ENCODE measurements around the gene METTL8. TPM values are rescaled to one million over a fixed set of nuclear protein-coding genes. Genes with fewer than 3 reads are reported as not detected.

METTL8 gene
- polyA plus RNA-seq, 1 of the 3 experiments (the other 2 are of a cell fraction), result 5.1 TPM

- H3K9me3 ChIP-seq, result no peaks in the 10 kb centered on the region
- no peaks in the 10 kb centered on the region for H3K27me3 ChIP-seq (ENCODE audit: insufficient read depth)
- no peak overlapping the region for H3K9ac ChIP-seq
- H2AFZ ChIP-seq (ENCODE audit: low read depth), result no peak overlapping the region
- no peaks in the 10 kb centered on the region for H3K79me2 ChIP-seq (ENCODE audit: insufficient read depth)
- H3K4me1 ChIP-seq (ENCODE audit: control insufficient read depth in 1 of 2, insufficient read depth in 2 of 2, low read depth in 1 of 2, low read length in 1 of 2), result peaks cover 0 to 2% of the 10 kb centered on the region in 2 experiments; a peak in 1 of 4 replicates
- H3K4me3 ChIP-seq (ENCODE audit: low read depth in 2 of 2, low read length in 1 of 2), result no peak overlapping the region
- no peak overlapping the region for H3K27ac ChIP-seq (ENCODE audit: low read depth in 2 of 2, low read length in 1 of 2)
- H3K9me2 ChIP-seq, result no peaks in the 10 kb centered on the region
- no peak for DNase-seq
- no peak overlapping the region for H3K4me2 ChIP-seq
- CTCF ChIA-PET, result no interaction called here
- WGBS (ENCODE audit: low lambda C conversion rate), result 96% methylated on average over 2 of the region's 2 CpGs
- no peaks in the 10 kb centered on the region for H4K20me1 ChIP-seq (ENCODE audit: insufficient read depth)
- TF ChIP-seq USF2 (IDR thresholded peaks at IDR 0.05; ENCODE audit: borderline replicate concordance, low read depth, low read length) (no peak), FOXJ3 (CRISPR knock-in tag; IDR thresholded peaks at IDR 0.05) (no peak), RXRA (IDR thresholded peaks at IDR 0.05; ENCODE audit: borderline replicate concordance, low read depth) (no peak), MEF2A (IDR thresholded peaks at IDR 0.05; ENCODE audit: borderline replicate concordance, low read depth) (no peak), NFIC (IDR thresholded peaks at IDR 0.05; ENCODE audit: borderline replicate concordance) (no peak), GABPA (IDR thresholded peaks at IDR 0.05; ENCODE audit: low read depth) (no peak)
- no peaks in the 10 kb centered on the region for H3F3A ChIP-seq (replicated peaks; ENCODE audit: insufficient read depth)
- no peaks in the 10 kb centered on the region for H3K36me3 ChIP-seq (replicated peaks in 1 of 2; ENCODE audit: control insufficient read depth in 1 of 2, insufficient read depth in 2 of 2, low read length in 1 of 2)
- POLR2A ChIA-PET, result no interaction called here
Measured at GRCh38 chr2:171334171-171334570, 99.6 kb downstream of the METTL8 start.

GRCh38 chr2:171330155-171330956 lies 103.4 kb downstream of the METTL8 start:
- H3K4me2 ChIP-seq, result no peak overlapping the region
- no peak overlapping the region for H2AFZ ChIP-seq (ENCODE audit: low read depth)
- H3K9me2 ChIP-seq, result no peaks in the 10 kb centered on the region
- H3K79me2 ChIP-seq (ENCODE audit: insufficient read depth), result no peaks in the 10 kb centered on the region
- no peak for DNase-seq
- no peaks in the 10 kb centered on the region for H3K9me3 ChIP-seq
- H3K9ac ChIP-seq, result no peak overlapping the region
- no peaks in the 10 kb centered on the region for H4K20me1 ChIP-seq (ENCODE audit: insufficient read depth)
- no peak overlapping the region for H3K27ac ChIP-seq (ENCODE audit: low read depth in 2 of 2, low read length in 1 of 2)
- no peaks in the 10 kb centered on the region for H3K27me3 ChIP-seq (ENCODE audit: insufficient read depth)
- peaks cover 0 to 2% of the 10 kb centered on the region in 2 experiments; a peak in 1 of 4 replicates for H3K4me1 ChIP-seq (ENCODE audit: control insufficient read depth in 1 of 2, insufficient read depth in 2 of 2, low read depth in 1 of 2, low read length in 1 of 2)
- no peaks in the 10 kb centered on the region for H3F3A ChIP-seq (replicated peaks; ENCODE audit: insufficient read depth)
- H3K4me3 ChIP-seq (ENCODE audit: low read depth in 2 of 2, low read length in 1 of 2), result no peak overlapping the region
- ChIA-PET CTCF (interaction anchor here (1.5 kb wide), 1 partner anchor 15 kb away, joined by 3 read pairs; no protein-coding TSS in a partner anchor), POLR2A (no interaction called here)
- 96% methylated on average over 5 of the region's 5 CpGs for WGBS (ENCODE audit: low lambda C conversion rate)
- no peaks in the 10 kb centered on the region for H3K36me3 ChIP-seq (replicated peaks in 1 of 2; ENCODE audit: control insufficient read depth in 1 of 2, insufficient read depth in 2 of 2, low read length in 1 of 2)
- TF ChIP-seq REST (IDR thresholded peaks at IDR 0.05; ENCODE audit: low read depth, low read length) (no peak), SMC3 (IDR thresholded peaks at IDR 0.05; ENCODE audit: low read depth, low read length) (no peak), FOSL2 (IDR thresholded peaks at IDR 0.05; ENCODE audit: borderline replicate concordance, low read depth) (no peak), FOXM1 (IDR thresholded peaks at IDR 0.05; ENCODE audit: low read depth) (no peak), ELF1 (IDR thresholded peaks at IDR 0.05) (no peak), SIN3A (IDR thresholded peaks at IDR 0.05; ENCODE audit: borderline replicate concordance, low read depth, low read length) (no peak), MAX (IDR thresholded peaks at IDR 0.05; ENCODE audit: low read depth) (no peak), JUND (IDR thresholded peaks at IDR 0.05) (no peak), TEAD4 (IDR thresholded peaks at IDR 0.05; ENCODE audit: borderline replicate concordance, insufficient read depth) (no peak), POLR2AphosphoS5 (IDR thresholded peaks at IDR 0.05; ENCODE audit: low read depth, low read length) (no peak), RXRA (IDR thresholded peaks at IDR 0.05; ENCODE audit: borderline replicate concordance, low read depth) (no peak), USF2 (IDR thresholded peaks at IDR 0.05; ENCODE audit: borderline replicate concordance, low read depth, low read length) (no peak), GABPA (IDR thresholded peaks at IDR 0.05; ENCODE audit: low read depth) (no peak), PBX3 (IDR thresholded peaks at IDR 0.05) (no peak), FOXJ3 (CRISPR knock-in tag; IDR thresholded peaks at IDR 0.05) (no peak), YY1 (IDR thresholded peaks at IDR 0.05; ENCODE audit: low read depth) (no peak), MXI1 (IDR thresholded peaks at IDR 0.05; ENCODE audit: low read depth, low read length) (no peak), EZH2phosphoT487 (IDR thresholded peaks at IDR 0.05; ENCODE audit: borderline replicate concordance, low read depth) (no peak)
